RWPE1 (cell line): Measurements from ENCODE around the gene ADGRF1.
A peak's percentile ranks its signal among the peaks of the same experiment; 100 is the strongest.
"Not testable (repeated sequence)": the region's sequence is repeated elsewhere in the genome, so short reads cannot be mapped to it uniquely, and the experiment has no call there.

ENCODE experiments used
- CTCF ChIA-PET: fragments of 350-600 bp; sonication (Branson Sonifier 250); formaldehyde crosslinking; extraction: SDS; loops from one replicate; lab custom pipeline; 2021; lab: Yijun Ruan, JAX
- POLR2A ChIA-PET: fragments of 400-600 bp; formaldehyde crosslinking; extraction: SDS; loops from one replicate; lab custom pipeline; 2020; ENCODE audit warnings: antibody characterized with exemption; ENCODE audit not compliant: low non-redundant PET; lab: Yijun Ruan, JAX
- DNase-seq: peaks from one replicate; pipeline ENCODE4 v3.0.0; 2012; ENCODE audit warnings: low spot score
- H3K27ac ChIP-seq: fragments of 450-650 bp; 2 replicates; pipeline ENCODE4 v1.5.1; 2017
- CTCF ChIP-seq: fragments of 450-650 bp; conservative IDR thresholded peaks from 2 replicates; pipeline ENCODE4 v1.5.1; 2017; ENCODE audit warnings: low read depth, mild to moderate bottlenecking

ADGRF1 gene

GRCh38 chr6:46996860-46997641 is 45.1 kb downstream of the ADGRF1 start:
- ChIA-PET POLR2A (no interaction called here), CTCF (no interaction called here)

GRCh38 chr6:46994933-46995332 is 47.2 kb downstream of the ADGRF1 start:
- no peak overlapping the region for H3K27ac ChIP-seq
- ChIA-PET CTCF (no interaction called here), POLR2A (no interaction called here)
- TF ChIP-seq CTCF, result no peak
- no peak for DNase-seq

More at GRCh38 chr6:46996860-46997641, 45.1 kb downstream of the ADGRF1 start:
- no peak overlapping the region for H3K27ac ChIP-seq
- DNase-seq, result no peak
- no peak for TF ChIP-seq CTCF

GRCh38 chr6:46993846-46994245 is 48.3 kb downstream of the ADGRF1 start:
- DNase-seq, result peak; percentile 90
- POLR2A ChIA-PET, result interaction anchor here (0.5 kb wide), 1 partner anchor 9 kb away, joined by 6 read pairs; no protein-coding TSS in a partner anchor
- no peak for TF ChIP-seq CTCF
- no peak overlapping the region for H3K27ac ChIP-seq
- CTCF ChIA-PET, result interaction anchor here (0.8 to 1.3 kb wide), 2 partner anchors 49 to 145 kb away, joined by 4 to 7 read pairs; no protein-coding TSS in a partner anchor

GRCh38 chr6:46992391-46992790 is 49.7 kb downstream of the ADGRF1 start:
- DNase-seq, H3K27ac ChIP-seq, POLR2A ChIA-PET, CTCF ChIA-PET: not testable (repeated sequence)

GRCh38 chr6:46990818-46991510 is 51.2 kb downstream of the ADGRF1 start:
- CTCF ChIA-PET, result interaction anchor here (0.6 to 2.3 kb wide), 5 partner anchors 126 to 371 kb away, joined by 3 to 10 read pairs (median 4); no protein-coding TSS in a partner anchor
- POLR2A ChIA-PET, H3K27ac ChIP-seq: not testable (repeated sequence)
- DNase-seq, result peak; percentile 55
- peak; percentile 62 for TF ChIP-seq CTCF

GRCh38 chr6:46990031-46990644 is 52.0 kb downstream of the ADGRF1 start:
- no peak for TF ChIP-seq CTCF
- no peak overlapping the region for H3K27ac ChIP-seq
- ChIA-PET CTCF (interaction anchor here (1.1 to 2.3 kb wide), 3 partner anchors 134 to 142 kb away, joined by 3 to 10 read pairs (median 4); no protein-coding TSS in a partner anchor), POLR2A (no interaction called here)
- DNase-seq, result no peak
